NCI-H82 (cell line): ENCODE data around the gene HADH.
A peak's percentile ranks its signal among the peaks of the same experiment; 100 is the strongest.
"Not testable (repeated sequence)": the region's sequence is repeated elsewhere in the genome, so short reads cannot be mapped to it uniquely, and the experiment has no call there.

Source experiments
- DNase-seq: peaks from one replicate; lab custom pipeline; 2025; lab: John Stamatoyannopoulos, UW

The HADH gene

DNA sequence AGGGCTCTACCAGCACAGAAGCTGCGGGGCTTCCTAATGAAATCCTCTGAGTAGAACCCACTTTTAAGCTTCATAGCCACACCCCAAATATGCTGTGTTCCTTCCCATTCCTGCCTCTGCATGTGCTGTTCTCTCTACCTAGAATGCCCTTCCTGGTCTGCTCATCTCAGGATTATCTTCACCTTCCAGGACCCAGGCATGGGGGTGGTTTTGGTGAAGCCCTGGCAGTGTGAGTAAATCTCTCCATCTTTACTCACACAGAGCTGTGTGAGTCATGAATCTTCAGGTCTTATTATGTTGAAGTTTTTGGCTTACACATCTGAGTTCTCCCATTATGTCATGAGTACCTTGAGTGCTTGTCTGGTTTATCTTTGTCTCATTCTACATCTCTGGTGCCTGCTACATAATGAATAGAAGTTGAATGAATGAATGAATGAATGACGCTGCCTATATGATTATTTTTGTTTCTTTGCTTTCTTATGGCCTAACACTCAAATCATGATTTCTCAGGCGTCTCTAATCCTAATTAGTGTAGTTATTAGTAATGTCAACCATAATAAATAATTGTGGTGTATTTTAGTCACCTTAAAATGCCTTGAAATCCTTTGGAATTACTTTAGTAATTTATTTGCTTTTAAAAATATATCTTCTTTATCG lies 41.9 kb downstream of the HADH start:
- DNase-seq: no peak

GRCh38 chr4:108033348-108033747 lies 43.7 kb downstream of the HADH start:
- no peak for DNase-seq

DNA sequence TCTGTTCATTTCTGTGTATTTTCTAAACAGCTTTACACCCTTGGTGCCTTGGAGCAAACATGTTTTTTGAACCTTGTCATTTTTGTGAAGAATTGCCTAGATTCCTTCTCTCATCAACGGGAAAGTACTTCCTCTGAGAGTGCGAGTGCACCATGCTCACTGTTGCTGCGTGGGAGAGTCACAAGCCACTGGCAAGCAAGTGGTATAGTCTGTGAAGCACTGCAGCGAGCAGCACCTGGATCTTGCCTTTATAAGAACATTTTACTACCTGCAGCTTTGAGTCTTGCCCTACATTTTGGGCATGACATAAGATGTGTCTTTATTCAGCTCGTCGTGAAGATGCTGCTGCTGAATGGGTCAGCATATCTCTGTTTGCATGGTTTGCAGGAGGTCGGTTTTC lies 44.9 kb downstream of the HADH start:
- DNase-seq: no peak

DNA sequence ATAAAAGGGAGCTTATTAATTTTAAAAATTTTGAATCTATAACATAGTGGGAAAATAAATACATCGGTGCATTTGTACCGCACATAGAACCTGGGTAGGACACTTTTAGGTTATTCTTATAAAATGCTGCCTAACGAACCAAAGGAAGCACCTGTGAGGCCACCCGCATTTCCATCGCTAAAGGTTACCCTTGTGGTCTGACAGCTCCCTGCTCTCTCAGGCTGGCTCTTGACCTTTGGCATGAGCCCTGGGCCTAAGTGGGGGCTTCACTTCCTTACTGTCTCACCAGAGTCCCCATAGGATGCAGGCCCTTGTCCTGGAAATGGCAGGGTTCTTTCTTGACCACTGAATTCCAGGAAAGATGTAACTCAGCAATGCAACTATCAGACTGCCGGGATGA lies 46.0 kb downstream of the HADH start:
- no peak for DNase-seq

DNA sequence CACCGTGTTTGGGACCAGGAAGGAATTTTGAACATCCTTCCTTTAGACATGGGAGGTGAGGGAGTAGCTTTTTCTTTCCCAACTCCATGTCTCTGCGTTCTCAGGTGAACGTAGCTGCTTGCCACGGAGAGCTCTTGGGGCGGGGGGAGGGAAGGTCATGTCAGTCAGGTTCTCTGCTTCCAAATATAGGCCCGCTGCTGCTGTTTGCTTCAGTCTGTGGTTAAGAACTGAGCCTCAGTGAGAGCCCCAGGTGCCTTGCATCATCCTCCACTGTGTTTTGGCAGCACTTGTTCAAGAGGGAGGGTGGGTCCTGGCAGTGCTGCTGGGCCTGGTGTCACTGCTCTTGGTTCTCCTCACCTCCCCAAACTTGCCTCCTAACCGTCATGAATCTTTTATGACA lies 46.5 kb downstream of the HADH start:
- no peak for DNase-seq

DNA sequence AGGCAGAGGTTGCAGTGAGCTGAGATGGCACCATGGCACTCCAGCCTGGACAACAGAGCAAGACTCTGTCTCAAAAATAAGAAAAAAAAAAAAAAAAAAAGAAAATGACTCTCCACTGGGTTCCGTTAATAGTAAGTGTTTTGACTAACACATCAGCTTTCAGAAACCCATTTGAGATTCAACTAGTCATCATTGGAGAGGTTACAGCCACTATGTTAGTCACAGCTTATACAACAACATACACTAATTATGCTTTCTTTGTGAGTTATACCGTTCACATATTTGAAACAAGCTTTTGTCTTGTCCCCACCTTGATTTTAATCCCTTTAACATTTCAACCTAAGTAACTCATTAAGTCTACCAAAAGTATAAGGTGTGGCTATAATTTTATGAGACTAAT lies 48.2 kb downstream of the HADH start:
- no peak for DNase-seq

DNA sequence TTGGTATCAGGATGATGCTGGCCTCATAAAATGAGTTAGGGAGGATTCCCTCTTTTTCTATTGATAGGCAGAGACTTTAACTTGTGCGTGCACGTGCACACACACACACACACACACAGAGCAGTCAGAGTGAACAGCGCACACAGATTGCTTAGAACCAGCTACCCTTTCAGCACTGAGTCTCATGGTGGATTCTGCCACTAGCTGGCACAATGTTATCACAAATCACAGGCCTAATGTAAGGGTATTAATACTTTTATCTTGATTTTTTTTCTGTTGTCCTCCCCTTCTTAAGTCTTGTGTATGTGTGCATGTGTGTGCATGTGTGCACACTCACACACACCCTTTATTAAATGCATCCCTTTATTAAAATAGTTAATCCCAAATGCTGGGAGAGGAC lies 53.2 kb downstream of the HADH start:
- no peak for DNase-seq

GRCh38 chr4:108043526-108043925 lies 53.8 kb downstream of the HADH start:
- DNase-seq: peak; percentile 28

GRCh38 chr4:108044951-108045686 lies 55.4 kb downstream of the HADH start:
- DNase-seq: no peak

DNA sequence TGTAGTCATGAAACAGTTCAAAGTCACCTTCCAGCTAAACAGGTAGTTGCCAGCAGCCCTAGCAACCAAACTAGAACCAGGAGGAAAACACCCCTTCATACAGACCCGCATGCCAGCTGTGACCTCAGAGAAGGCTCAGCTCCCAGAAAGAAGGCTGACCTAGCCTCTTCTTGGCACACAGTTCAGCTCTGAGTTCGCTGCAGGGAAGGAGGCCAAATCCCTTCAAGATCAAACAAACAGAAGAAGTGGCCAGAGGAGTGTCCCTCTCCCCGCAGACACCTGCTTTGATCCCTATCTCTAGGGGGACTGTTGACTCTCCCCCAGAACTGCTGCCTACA lies 56.0 kb downstream of the HADH start:
- DNase-seq: no peak

- DNase-seq: no peak
Measured at GRCh38 chr4:108047199-108047598, 57.5 kb downstream of the HADH start.

DNA sequence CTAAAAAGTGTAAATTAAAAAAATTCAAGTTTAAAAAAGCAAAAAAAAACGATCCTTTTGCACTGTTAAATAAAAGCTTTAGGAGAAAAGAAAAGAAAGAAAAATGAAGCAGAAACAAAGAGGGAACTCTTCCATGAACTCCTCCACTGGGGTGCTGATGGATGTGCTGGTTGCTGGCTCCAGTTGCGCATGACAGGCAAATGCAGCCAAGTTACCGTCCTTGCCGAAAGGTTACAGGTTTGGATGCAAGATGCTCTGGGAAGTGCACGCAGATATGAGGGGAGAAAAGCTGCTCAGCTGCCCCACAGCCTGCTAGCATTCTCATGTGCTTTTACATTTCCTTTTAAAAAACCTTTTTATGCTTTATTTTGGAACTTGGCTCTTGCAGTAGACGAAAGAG lies 58.5 kb downstream of the HADH start:
- DNase-seq: no peak

- no peak for DNase-seq
Measured at GRCh38 chr4:108048997-108049396, 59.3 kb downstream of the HADH start.

DNA sequence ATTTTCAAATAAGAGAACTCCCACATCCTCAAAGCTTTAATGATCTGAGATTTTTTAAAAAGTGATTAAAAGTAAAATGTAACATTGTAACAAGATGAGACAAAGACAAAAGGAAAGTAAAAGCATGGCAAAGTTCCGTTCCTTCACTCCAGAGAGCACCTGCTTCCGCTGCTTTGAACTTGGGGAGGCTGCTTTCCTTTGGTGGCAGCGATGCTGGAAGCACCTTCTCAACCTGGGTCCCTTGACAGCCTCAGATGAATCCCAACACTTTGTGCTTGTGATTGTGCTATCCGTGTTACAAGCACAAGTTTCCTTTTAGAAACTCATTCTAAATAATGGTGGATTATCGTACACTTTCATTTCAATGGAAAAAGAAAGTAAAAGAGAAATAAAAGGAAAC lies 59.7 kb downstream of the HADH start:
- no peak for DNase-seq

- DNase-seq: not testable (repeated sequence)
Measured at GRCh38 chr4:108050166-108051111, 60.8 kb downstream of the HADH start.

- no peak for DNase-seq
Measured at GRCh38 chr4:108051343-108051742, 61.7 kb downstream of the HADH start.

- DNase-seq: no peak
Measured at GRCh38 chr4:108052558-108053120, 63.0 kb downstream of the HADH start.

GRCh38 chr4:108053251-108053711 lies 63.6 kb downstream of the HADH start:
- DNase-seq: no peak

GRCh38 chr4:108054025-108054638 lies 64.4 kb downstream of the HADH start:
- no peak for DNase-seq

DNA sequence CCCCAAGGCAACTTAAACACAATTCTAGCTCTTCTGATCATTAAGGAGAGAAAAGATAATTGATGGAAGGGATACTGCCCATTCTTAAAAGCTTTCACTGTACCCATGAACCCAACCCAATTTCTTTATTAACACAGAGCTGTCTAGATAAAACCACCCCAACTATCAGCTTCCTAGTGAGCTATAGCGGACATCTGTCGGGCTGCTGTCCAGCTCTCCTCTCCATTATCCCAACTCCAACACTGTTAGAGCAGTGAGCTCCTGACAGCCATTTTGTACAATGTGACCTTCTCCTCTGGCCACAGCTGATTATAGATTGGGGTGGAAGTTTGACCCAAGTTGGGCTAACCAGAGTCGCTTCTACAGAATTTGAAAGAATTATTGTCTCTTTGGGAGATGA lies 66.1 kb downstream of the HADH start:
- no peak for DNase-seq

DNA sequence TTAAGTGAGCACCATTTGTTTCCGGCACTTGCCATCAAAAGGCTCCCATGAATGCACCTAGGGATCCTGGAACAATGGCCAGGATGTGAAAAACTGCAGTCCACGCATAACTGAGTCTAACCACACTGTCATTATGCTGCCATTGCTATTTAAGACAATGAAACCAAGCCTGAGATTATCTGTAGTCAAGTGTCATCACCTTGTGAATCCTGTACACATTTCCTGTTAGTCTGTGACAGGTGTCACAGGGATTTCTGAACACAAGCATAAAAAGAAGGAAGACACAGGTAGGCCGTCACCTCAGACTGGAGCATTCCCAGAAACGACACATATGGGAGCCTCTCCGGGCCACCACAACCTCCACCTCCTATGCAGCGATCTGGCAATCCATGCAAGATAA lies 66.7 kb downstream of the HADH start:
- DNase-seq: no peak
